ENCODE measurements around the gene FGD5.

Gene FGD5

GRCh38 chr3:14789221-14789620 lies 29.5 kb upstream of the FGD5 start:
- DNase-seq (ENCODE audit: low read depth in 2 of 2, low spot score in 1 of 2), result no peak

- DNase-seq (ENCODE audit: low read depth in 2 of 2, low spot score in 1 of 2), result no peak
Observed at GRCh38 chr3:14789640-14790285, 29.0 kb upstream of the FGD5 start.

GRCh38 chr3:14791343-14791945 lies 27.3 kb upstream of the FGD5 start:
- DNase-seq (ENCODE audit: low read depth in 2 of 2, low spot score in 1 of 2), result peak in 1 of 2 donors; percentile 6

GRCh38 chr3:14792691-14793121 lies 26.1 kb upstream of the FGD5 start:
- no peak for DNase-seq (ENCODE audit: low read depth in 2 of 2, low spot score in 1 of 2)

- DNase-seq (ENCODE audit: low read depth in 2 of 2, low spot score in 1 of 2), result no peak
Observed at GRCh38 chr3:14793126-14793857, 25.5 kb upstream of the FGD5 start.

- DNase-seq (ENCODE audit: low read depth in 2 of 2, low spot score in 1 of 2), result no peak
Observed at GRCh38 chr3:14793858-14794234, 24.9 kb upstream of the FGD5 start.

GRCh38 chr3:14794435-14794834 lies 24.3 kb upstream of the FGD5 start:
- no peak for DNase-seq (ENCODE audit: low read depth in 2 of 2, low spot score in 1 of 2)

GRCh38 chr3:14795996-14796395 lies 22.8 kb upstream of the FGD5 start:
- DNase-seq (ENCODE audit: low read depth in 2 of 2, low spot score in 1 of 2), result no peak

- no peak for DNase-seq (ENCODE audit: low read depth in 2 of 2, low spot score in 1 of 2)
Observed at GRCh38 chr3:14796403-14797077, 22.2 kb upstream of the FGD5 start.

GRCh38 chr3:14797731-14798130 lies 21.0 kb upstream of the FGD5 start:
- no peak for DNase-seq (ENCODE audit: low read depth in 2 of 2, low spot score in 1 of 2)

- DNase-seq (ENCODE audit: low read depth in 2 of 2, low spot score in 1 of 2), result no peak
Observed at GRCh38 chr3:14798231-14798630, 20.5 kb upstream of the FGD5 start.

GRCh38 chr3:14799146-14799545 lies 19.6 kb upstream of the FGD5 start:
- DNase-seq (ENCODE audit: low read depth in 2 of 2, low spot score in 1 of 2), result no peak

GRCh38 chr3:14801031-14801430 lies 17.7 kb upstream of the FGD5 start:
- DNase-seq (ENCODE audit: low read depth in 2 of 2, low spot score in 1 of 2), result no peak

- DNase-seq (ENCODE audit: low read depth in 2 of 2, low spot score in 1 of 2), result no peak
Observed at GRCh38 chr3:14801668-14802380, 16.9 kb upstream of the FGD5 start.

- DNase-seq (ENCODE audit: low read depth in 2 of 2, low spot score in 1 of 2), result no peak
Observed at GRCh38 chr3:14802381-14802731, 16.4 kb upstream of the FGD5 start.

- no peak for DNase-seq (ENCODE audit: low read depth in 2 of 2, low spot score in 1 of 2)
Observed at GRCh38 chr3:14803101-14803980, 15.4 kb upstream of the FGD5 start.

- DNase-seq (ENCODE audit: low read depth in 2 of 2, low spot score in 1 of 2), result no peak
Observed at GRCh38 chr3:14803981-14804834, 14.6 kb upstream of the FGD5 start.

GRCh38 chr3:14804835-14805780 lies 13.7 kb upstream of the FGD5 start:
- no peak for DNase-seq (ENCODE audit: low read depth in 2 of 2, low spot score in 1 of 2)

Data from stimulated activated CD8-positive, alpha-beta memory T cell treated with anti-CD3 and anti-CD28 coated beads, Interleukin-4, amount 100 ng/mL, for 4 hours (primary cell).